B cell (primary cell): Measurements from ENCODE around the gene RAPGEF5. TPM values are rescaled to one million over a fixed set of nuclear protein-coding genes. Genes with fewer than 3 reads are reported as not detected.

Experiments
- ATAC-seq: fragments of 200-7000 bp; cut with Tn5 transposase; one replicate; pipeline ENCODE4 v1.10.0; 2021; ENCODE audit warnings: low read depth, mild to moderate bottlenecking, moderate number of reproducible peaks, moderate library complexity
- CTCF ChIA-PET: fragments of 350-600 bp; sonication (Branson Sonifier 250); formaldehyde crosslinking; loops from one replicate; lab custom pipeline; 2021; ENCODE audit warnings: antibody characterized with exemption, inconsistent platforms; lab: Charles Lee
- POLR2A ChIA-PET: fragments of 350-600 bp; sonication (Branson Sonifier 250); formaldehyde crosslinking; loops from one replicate; lab custom pipeline; 2021; ENCODE audit warnings: antibody characterized with exemption; lab: Charles Lee
- DNase-seq: peaks from one replicate; pipeline ENCODE4 v3.0.0; 2013
- H2AFZ ChIP-seq: 2 replicates; pipeline ENCODE4 v1.6.1; 2012; ENCODE audit warnings: mild to moderate bottlenecking, low read depth, low read length; ENCODE audit not compliant: insufficient read depth, poor library complexity, severe bottlenecking
- H3K27ac ChIP-seq, 2 donors: 1 replicate in 1 of 2; 2 replicates in 1 of 2; pipeline ENCODE4 v1.5.1; 2012 to 2013; ENCODE audit warnings: low read length in 2 of 2, mild to moderate bottlenecking in 2 of 2, moderate library complexity in 1 of 2
- H3K27me3 ChIP-seq, 4 experiments: fragments of 200-600 bp in 1 of 4; sonication (generic) in 1 of 4; replicated peaks in 1 of 4; 1 replicate in 2 of 4; 2 replicates in 2 of 4; pipeline versions ENCODE4 v1.6.1 to v1.7.0; 2013 to 2016; ENCODE audit warnings: low read length in 3 of 4, mild to moderate bottlenecking in 2 of 4, mixed read lengths in 1 of 4, moderate library complexity in 1 of 4; ENCODE audit not compliant: insufficient read depth in 4 of 4, control insufficient read depth in 3 of 4; ENCODE audit errors: control extremely low read depth in 1 of 4
- H3K36me3 ChIP-seq, 2 experiments: replicated peaks in 1 of 2; 1 replicate in 1 of 2; 2 replicates in 1 of 2; pipeline versions ENCODE4 v1.6.1 to v1.7.1; 2013; ENCODE audit warnings: low read length in 1 of 2; ENCODE audit not compliant: insufficient read depth in 2 of 2, control insufficient read depth in 1 of 2; ENCODE audit errors: control extremely low read depth in 1 of 2, extremely low read depth in 1 of 2
- H3K4me1 ChIP-seq, 2 donors: fragments of 200-600 bp in 1 of 2; sonication (generic) in 1 of 2; 1 replicate in 1 of 2; 2 replicates in 1 of 2; pipeline versions ENCODE4 v1.5.1 to v1.6.1; 2013 to 2017; ENCODE audit warnings: low read length in 2 of 2; ENCODE audit not compliant: control insufficient read depth in 2 of 2, insufficient read depth in 2 of 2
- H3K4me2 ChIP-seq: replicated peaks from 2 replicates; pipeline ENCODE3; 2012; ENCODE audit warnings: mild to moderate bottlenecking, low read depth, low read length; ENCODE audit not compliant: poor library complexity, severe bottlenecking
- H3K4me3 ChIP-seq, 5 experiments: fragments of 200-600 bp in 1 of 5; sonication (generic) in 1 of 5; 1 replicate in 3 of 5; 2 replicates in 2 of 5; pipeline versions ENCODE4 v1.5.1 to v1.7.0; 2011 to 2016; ENCODE audit warnings: low read length in 4 of 5, mild to moderate bottlenecking in 4 of 5, low read depth in 2 of 5, control low read depth in 1 of 5, moderate library complexity in 1 of 5; ENCODE audit not compliant: insufficient read depth in 1 of 5; ENCODE audit errors: control extremely low read depth in 1 of 5, extremely low read depth in 1 of 5
- H3K79me2 ChIP-seq: fragments of 200-600 bp; sonication (generic); one replicate; pipeline ENCODE4 v1.6.0; 2016; ENCODE audit warnings: low read length; ENCODE audit not compliant: control insufficient read depth, insufficient read depth
- H3K9ac ChIP-seq: fragments of 200-600 bp; sonication (generic); 2 replicates; pipeline ENCODE4 v1.6.1; 2017; ENCODE audit warnings: mild to moderate bottlenecking, low read length, moderate library complexity
- H3K9me3 ChIP-seq, 3 donors: one replicate each; pipeline versions ENCODE4 v1.6.1 to v1.7.1; 2013; ENCODE audit warnings: low read length in 2 of 3; ENCODE audit not compliant: control insufficient read depth in 2 of 3, insufficient read depth in 1 of 3; ENCODE audit errors: control extremely low read depth in 1 of 3
- H4K20me1 ChIP-seq: 2 replicates; pipeline ENCODE4 v1.6.0; 2012; ENCODE audit warnings: mild to moderate bottlenecking, low read length; ENCODE audit not compliant: insufficient read depth, control insufficient read depth, poor library complexity, severe bottlenecking
- H3K27ac Mint-ChIP-seq: one replicate; pipeline ENCODE4 v1.8.0; 2021; ENCODE audit warnings: mixed read lengths
- H3K27me3 Mint-ChIP-seq: one replicate; pipeline ENCODE4 v1.8.0; 2021; ENCODE audit warnings: mixed read lengths
- H3K4me1 Mint-ChIP-seq: one replicate; pipeline ENCODE4 v1.8.0; 2021; ENCODE audit warnings: mixed read lengths
- H3K4me3 Mint-ChIP-seq: one replicate; pipeline ENCODE4 v1.8.0; 2021; ENCODE audit warnings: mixed read lengths
- H3K9me3 Mint-ChIP-seq: one replicate; pipeline ENCODE4 v1.8.0; 2022; ENCODE audit warnings: mixed read lengths; ENCODE audit not compliant: insufficient read depth
- CTCF ChIP-seq: fragments of 200-600 bp; IDR thresholded peaks from one replicate; pipeline ENCODE4 v1.8.0; 2022; ENCODE audit warnings: antibody characterized with exemption, mild to moderate bottlenecking
- EZH2 ChIP-seq: IDR thresholded peaks from 2 replicates; pipeline ENCODE4 v1.6.1; 2012; ENCODE audit warnings: borderline replicate concordance, low read depth, mild to moderate bottlenecking, moderate library complexity, low read length; ENCODE audit not compliant: insufficient read depth, poor library complexity, severe bottlenecking
- WGBS: methylation state at CpG from one replicate; pipeline ENCODE4 v1.1.5; 2013; ENCODE audit warnings: missing lambda C conversion rate; ENCODE audit not compliant: insufficient coverage; 5-methylcytosine and 5-hydroxymethylcytosine counted together
- intact Hi-C: fragments of 100-400 bp; cut with micrococcal nuclease; formaldehyde crosslinking; loops from one replicate; pipeline ENCODE4 v1.10.0; 2022
- polyA plus RNA-seq: library from polyadenylated mRNA; depleted of rRNA; stranded (reverse); fragments of >200 nt; gene quantifications from 2 replicates; pipeline ENCODE4 v1.2.3, GENCODE V29; 2012
- total RNA-seq, 2 donors: library from RNA; stranded (reverse); fragments of 120-200 nt in 1 of 2; gene quantifications; 1 replicate in 1 of 2; 2 replicates in 1 of 2; pipeline versions ENCODE4 v1.2.3 to v1.2.4, GENCODE V29; 2013 to 2022

RAPGEF5 gene
- total and polyA plus RNA-seq, 2 donors (not counting 1 experiment from before 2014, with no cell fraction given): 1.5 to 37.6 TPM

GRCh38 chr7:22189230-22189629 is 167.7 kb downstream of the RAPGEF5 start:
- no peaks in the 10 kb centered on the region for H3K27me3 Mint-ChIP-seq
- TF ChIP-seq EZH2: no peak
- no peak for TF ChIP-seq CTCF
- H3K9me3 ChIP-seq: no peaks in the 10 kb centered on the region
- no peaks in the 10 kb centered on the region for H3K4me1 Mint-ChIP-seq
- ATAC-seq (no peak), DNase-seq (no peak)
- H3K27ac ChIP-seq: no peak overlapping the region
- no peaks in the 10 kb centered on the region for H4K20me1 ChIP-seq
- no peaks in the 10 kb centered on the region for H3K36me3 ChIP-seq
- no peak overlapping the region for H3K4me3 Mint-ChIP-seq
- intact Hi-C loops: no loop called here
- no peak overlapping the region for H2AFZ ChIP-seq
- H3K4me2 ChIP-seq: no peak overlapping the region
- H3K9ac ChIP-seq: no peak overlapping the region
- no peaks in the 10 kb centered on the region for H3K27me3 ChIP-seq
- 85% methylated on average over 1 of the region's 3 CpGs for WGBS
- CTCF ChIA-PET: no interaction called here
- POLR2A ChIA-PET: no interaction called here
- H3K79me2 ChIP-seq: no peaks in the 10 kb centered on the region
- no peak overlapping the region for H3K27ac Mint-ChIP-seq
- H3K4me3 ChIP-seq: no peak overlapping the region
- no peaks in the 10 kb centered on the region for H3K9me3 Mint-ChIP-seq
- no peaks in the 10 kb centered on the region for H3K4me1 ChIP-seq

- Histone ChIP-seq H3K4me1 (no peaks in the 10 kb centered on the region), H3K27ac (no peak overlapping the region), H3K9me3 (no peaks in the 10 kb centered on the region), H3K4me3 (no peak overlapping the region), H3K27me3 (no peaks in the 10 kb centered on the region), H3K36me3 (no peaks in the 10 kb centered on the region), H3K9ac (no peak overlapping the region), H3K79me2 (no peaks in the 10 kb centered on the region), H2AFZ (no peak overlapping the region), H4K20me1 (no peaks in the 10 kb centered on the region), H3K4me2 (no peak overlapping the region)
- no peaks in the 10 kb centered on the region for H3K4me1 Mint-ChIP-seq
- intact Hi-C loops: no loop called here
- H3K27ac Mint-ChIP-seq: no peak overlapping the region
- no peak for ATAC-seq
- ChIA-PET CTCF (no interaction called here), POLR2A (no interaction called here)
- TF ChIP-seq CTCF: no peak
- TF ChIP-seq EZH2: no peak
- no peak for DNase-seq
- 100% methylated on average over 1 of the region's 6 CpGs for WGBS
- no peaks in the 10 kb centered on the region for H3K9me3 Mint-ChIP-seq
- no peaks in the 10 kb centered on the region for H3K27me3 Mint-ChIP-seq
- no peak overlapping the region for H3K4me3 Mint-ChIP-seq
These were observed 169.1 kb downstream of the RAPGEF5 start for GRCh38 chr7:22187691-22188348.
